ENCODE results near the gene SERTAD1.
"Not testable (repeated sequence)": the region's sequence is repeated elsewhere in the genome, so short reads cannot be mapped to it uniquely, and the experiment has no call there.

The SERTAD1 gene

DNA sequence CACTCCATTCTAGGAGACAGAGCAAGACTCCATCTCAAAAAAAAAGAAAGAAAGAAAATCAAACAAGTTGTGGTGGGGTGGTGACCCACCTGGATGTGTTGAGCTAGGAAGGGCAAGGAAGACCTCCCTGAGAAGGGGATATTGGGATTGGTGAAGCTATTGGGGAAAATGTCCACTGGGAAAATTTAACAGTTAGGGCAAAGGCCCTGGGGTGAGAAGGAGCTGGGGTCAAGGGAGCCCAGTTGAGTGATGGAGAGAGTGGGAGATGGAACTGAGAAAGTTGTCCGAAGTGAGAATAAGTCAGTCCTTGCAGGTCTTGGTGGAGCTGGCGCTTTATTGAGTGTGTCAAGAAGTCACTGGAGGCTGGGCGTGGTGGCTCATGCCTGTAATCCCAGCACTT lies 12.5 kb upstream of the SERTAD1 start:
- H3K79me2 ChIP-seq (ENCODE audit: control insufficient read depth, insufficient read depth, low read length, unreplicated experiment), result peaks cover 23% of the 10 kb centered on the region
- H3K27ac ChIP-seq (ENCODE audit: low read depth, low read length), result no peak overlapping the region
- H3K27me3 ChIP-seq (ENCODE audit: insufficient read depth, low read length), result no peaks in the 10 kb centered on the region
- H3K4me3 ChIP-seq (ENCODE audit: low read depth, low read length), result no peak overlapping the region
- H3K4me1 ChIP-seq (ENCODE audit: control insufficient read depth, insufficient read depth, low read length, unreplicated experiment), result peaks cover 7% of the 10 kb centered on the region
- 0 out of 2 replicates have a peak, but pooled peaks cover 8% of the 10 kb centered on the region for H3K36me3 ChIP-seq (ENCODE audit: insufficient read depth, low read length)
- H2AFZ ChIP-seq (ENCODE audit: low read length, unreplicated experiment), result no peak overlapping the region

GRCh38 chr19:40433391-40434216 lies 7.8 kb upstream of the SERTAD1 start:
- Histone ChIP-seq H2AFZ (ENCODE audit: low read length, unreplicated experiment) (peak overlapping the region; percentile 90), H3K27ac (ENCODE audit: low read depth, low read length) (peak overlapping the region; percentile 97), H3K4me1 (ENCODE audit: control insufficient read depth, insufficient read depth, low read length, unreplicated experiment) (peaks cover 5% of the 10 kb centered on the region), H3K36me3 (ENCODE audit: insufficient read depth, low read length) (no peaks in the 10 kb centered on the region), H3K27me3 (ENCODE audit: insufficient read depth, low read length) (no peaks in the 10 kb centered on the region), H3K4me3 (ENCODE audit: low read depth, low read length) (peak overlapping the region; percentile 75), H3K79me2 (ENCODE audit: control insufficient read depth, insufficient read depth, low read length, unreplicated experiment) (no peaks in the 10 kb centered on the region)

GRCh38 chr19:40432760-40433159 lies 7.0 kb upstream of the SERTAD1 start:
- not testable (repeated sequence) for H3K36me3 ChIP-seq (ENCODE audit: insufficient read depth, low read length); H3K79me2 ChIP-seq (ENCODE audit: control insufficient read depth, insufficient read depth, low read length, unreplicated experiment); H3K27me3 ChIP-seq (ENCODE audit: insufficient read depth, low read length); H3K4me1 ChIP-seq (ENCODE audit: control insufficient read depth, insufficient read depth, low read length, unreplicated experiment); H2AFZ ChIP-seq (ENCODE audit: low read length, unreplicated experiment)
- peak overlapping the region; percentile 75 for H3K4me3 ChIP-seq (ENCODE audit: low read depth, low read length)
- H3K27ac ChIP-seq (ENCODE audit: low read depth, low read length), result peak overlapping the region; percentile 97

GRCh38 chr19:40431698-40432097 lies 5.9 kb upstream of the SERTAD1 start:
- H3K4me1 ChIP-seq (ENCODE audit: control insufficient read depth, insufficient read depth, low read length, unreplicated experiment), result peaks cover 5% of the 10 kb centered on the region
- H3K27me3 ChIP-seq (ENCODE audit: insufficient read depth, low read length), result no peaks in the 10 kb centered on the region
- H3K79me2 ChIP-seq (ENCODE audit: control insufficient read depth, insufficient read depth, low read length, unreplicated experiment), result no peaks in the 10 kb centered on the region
- H3K27ac ChIP-seq (ENCODE audit: low read depth, low read length), result no peak overlapping the region
- H3K36me3 ChIP-seq (ENCODE audit: insufficient read depth, low read length), result no peaks in the 10 kb centered on the region
- no peak overlapping the region for H2AFZ ChIP-seq (ENCODE audit: low read length, unreplicated experiment)
- H3K4me3 ChIP-seq (ENCODE audit: low read depth, low read length), result no peak overlapping the region

GRCh38 chr19:40430242-40430641 lies 4.5 kb upstream of the SERTAD1 start:
- H3K4me1 ChIP-seq (ENCODE audit: control insufficient read depth, insufficient read depth, low read length, unreplicated experiment); H3K79me2 ChIP-seq (ENCODE audit: control insufficient read depth, insufficient read depth, low read length, unreplicated experiment); H3K27me3 ChIP-seq (ENCODE audit: insufficient read depth, low read length); H3K4me3 ChIP-seq (ENCODE audit: low read depth, low read length); H2AFZ ChIP-seq (ENCODE audit: low read length, unreplicated experiment); H3K27ac ChIP-seq (ENCODE audit: low read depth, low read length); H3K36me3 ChIP-seq (ENCODE audit: insufficient read depth, low read length): not testable (repeated sequence)

GRCh38 chr19:40428197-40428596 lies 2.4 kb upstream of the SERTAD1 start:
- not testable (repeated sequence) for H3K4me3 ChIP-seq (ENCODE audit: low read depth, low read length); H3K27ac ChIP-seq (ENCODE audit: low read depth, low read length); H3K36me3 ChIP-seq (ENCODE audit: insufficient read depth, low read length); H2AFZ ChIP-seq (ENCODE audit: low read length, unreplicated experiment); H3K27me3 ChIP-seq (ENCODE audit: insufficient read depth, low read length); H3K4me1 ChIP-seq (ENCODE audit: control insufficient read depth, insufficient read depth, low read length, unreplicated experiment)
- H3K79me2 ChIP-seq (ENCODE audit: control insufficient read depth, insufficient read depth, low read length, unreplicated experiment), result peaks cover 19% of the 10 kb centered on the region

GRCh38 chr19:40424637-40425449 lies 949 bp downstream of the SERTAD1 start:
- H3K27ac ChIP-seq (ENCODE audit: low read depth, low read length), result peak overlapping the region; percentile 92

DNA sequence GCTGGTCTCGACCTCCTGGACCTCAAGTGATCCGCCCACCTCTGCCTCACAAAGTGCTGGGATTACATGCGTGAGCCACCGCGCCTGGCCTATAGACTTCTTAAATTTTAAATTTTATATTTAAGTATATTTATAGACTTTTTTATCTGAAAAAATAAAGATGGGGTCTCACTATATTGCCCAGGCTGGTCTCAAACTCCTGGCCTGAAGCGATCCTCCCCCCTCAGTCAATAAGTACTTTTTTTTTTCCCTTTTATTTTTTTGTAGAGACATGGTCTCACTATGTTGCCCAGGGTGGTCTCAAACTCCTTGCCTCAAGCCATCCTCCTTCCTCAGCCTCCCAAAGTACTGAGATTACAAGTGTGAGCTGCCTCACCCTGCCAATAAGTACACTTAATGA lies 1.9 kb downstream of the SERTAD1 start:
- Histone ChIP-seq H2AFZ (ENCODE audit: low read length, unreplicated experiment) (no peak overlapping the region), H3K36me3 (ENCODE audit: insufficient read depth, low read length) (no peaks in the 10 kb centered on the region), H3K4me3 (ENCODE audit: low read depth, low read length) (peak overlapping the region; percentile 85), H3K27me3 (ENCODE audit: insufficient read depth, low read length) (no peaks in the 10 kb centered on the region), H3K79me2 (ENCODE audit: control insufficient read depth, insufficient read depth, low read length, unreplicated experiment) (peaks cover 31% of the 10 kb centered on the region), H3K4me1 (ENCODE audit: control insufficient read depth, insufficient read depth, low read length, unreplicated experiment) (peaks cover 13% of the 10 kb centered on the region), H3K27ac (ENCODE audit: low read depth, low read length) (no peak overlapping the region)

More at GRCh38 chr19:40424637-40425449, 949 bp downstream of the SERTAD1 start:
- no peaks in the 10 kb centered on the region for H3K27me3 ChIP-seq (ENCODE audit: insufficient read depth, low read length)
- H3K79me2 ChIP-seq (ENCODE audit: control insufficient read depth, insufficient read depth, low read length, unreplicated experiment), result peaks cover 31% of the 10 kb centered on the region
- peaks cover 13% of the 10 kb centered on the region for H3K4me1 ChIP-seq (ENCODE audit: control insufficient read depth, insufficient read depth, low read length, unreplicated experiment)
- H2AFZ ChIP-seq (ENCODE audit: low read length, unreplicated experiment), result no peak overlapping the region
- peak overlapping the region; percentile 85 for H3K4me3 ChIP-seq (ENCODE audit: low read depth, low read length)
- no peaks in the 10 kb centered on the region for H3K36me3 ChIP-seq (ENCODE audit: insufficient read depth, low read length)

- Histone ChIP-seq H3K27ac (ENCODE audit: low read depth, low read length) (peak overlapping the region; percentile 3; the same call in 1 of the 2 replicates), H3K4me1 (ENCODE audit: control insufficient read depth, insufficient read depth, low read length, unreplicated experiment) (peaks cover 13% of the 10 kb centered on the region)
Measured at GRCh38 chr19:40422748-40423566, 2.8 kb downstream of the SERTAD1 start.

GRCh38 chr19:40421993-40422747 lies 3.6 kb downstream of the SERTAD1 start:
- Histone ChIP-seq H3K27ac (ENCODE audit: low read depth, low read length) (peak overlapping the region; percentile 89), H3K36me3 (ENCODE audit: insufficient read depth, low read length) (no peaks in the 10 kb centered on the region), H3K27me3 (ENCODE audit: insufficient read depth, low read length) (no peaks in the 10 kb centered on the region), H3K79me2 (ENCODE audit: control insufficient read depth, insufficient read depth, low read length, unreplicated experiment) (peaks cover 31% of the 10 kb centered on the region), H2AFZ (ENCODE audit: low read length, unreplicated experiment) (no peak overlapping the region), H3K4me3 (ENCODE audit: low read depth, low read length) (no peak overlapping the region; the same call in 1 of the 2 replicates), H3K4me1 (ENCODE audit: control insufficient read depth, insufficient read depth, low read length, unreplicated experiment) (peaks cover 13% of the 10 kb centered on the region)

More at GRCh38 chr19:40422748-40423566, 2.8 kb downstream of the SERTAD1 start:
- Histone ChIP-seq H3K36me3 (ENCODE audit: insufficient read depth, low read length) (no peaks in the 10 kb centered on the region), H3K4me3 (ENCODE audit: low read depth, low read length) (peak overlapping the region; percentile 85; the same call in 1 of the 2 replicates), H3K79me2 (ENCODE audit: control insufficient read depth, insufficient read depth, low read length, unreplicated experiment) (peaks cover 31% of the 10 kb centered on the region), H3K27me3 (ENCODE audit: insufficient read depth, low read length) (no peaks in the 10 kb centered on the region), H2AFZ (ENCODE audit: low read length, unreplicated experiment) (no peak overlapping the region)

All from ACC112 (cell line).